ENCODE data around the gene CLDN14. TPM values are rescaled to one million over a fixed set of nuclear protein-coding genes. Genes with fewer than 3 reads are reported as not detected.
A peak's percentile ranks its signal among the peaks of the same experiment; 100 is the strongest.

CLDN14 gene
- total RNA-seq, 2 donors from 2014 or later, result 0.17 TPM; not detected in 1

- Histone ChIP-seq H3K27me3 (no peaks in the 10 kb centered on the region), H3K27ac (no peak overlapping the region), H3K36me3 (no peaks in the 10 kb centered on the region), H3K4me1 (no peaks in the 10 kb centered on the region), H3K9me3 (no peaks in the 10 kb centered on the region), H3K4me3 (no peak overlapping the region), H3K9ac (ENCODE audit: low read depth in 2 of 2, low read length in 2 of 2) (no peak overlapping the region)
- peak; percentile 45 for DNase-seq
- TF ChIP-seq CTCF (IDR thresholded peaks at IDR 0.05), result no peak
- intact Hi-C loops (cut with DNase I), result loop anchor here (5.0 kb wide), 1 partner anchor 247 kb away; no protein-coding TSS in a partner anchor
Observed at GRCh38 chr21:36499578-36500471, 19.9 kb upstream of the CLDN14 start.

GRCh38 chr21:36494557-36494956, 14.6 kb upstream of the CLDN14 start:
- no peak overlapping the region for H3K9ac ChIP-seq (ENCODE audit: low read depth in 2 of 2, low read length in 2 of 2)
- H3K36me3 ChIP-seq, result no peaks in the 10 kb centered on the region
- intact Hi-C loops (cut with DNase I), result no loop called here
- no peak overlapping the region for H3K27ac ChIP-seq
- no peaks in the 10 kb centered on the region for H3K27me3 ChIP-seq
- H3K4me1 ChIP-seq, result no peaks in the 10 kb centered on the region
- no peak for TF ChIP-seq CTCF (IDR thresholded peaks at IDR 0.05)
- no peak overlapping the region for H3K4me3 ChIP-seq
- H3K9me3 ChIP-seq, result no peaks in the 10 kb centered on the region
- no peak for DNase-seq

GRCh38 chr21:36491209-36491910, 11.4 kb upstream of the CLDN14 start:
- intact Hi-C loops (cut with DNase I), result no loop called here
- H3K36me3 ChIP-seq, result no peaks in the 10 kb centered on the region
- no peaks in the 10 kb centered on the region for H3K9me3 ChIP-seq
- no peaks in the 10 kb centered on the region for H3K4me1 ChIP-seq
- DNase-seq, result peak; percentile 33
- H3K27me3 ChIP-seq, result no peaks in the 10 kb centered on the region
- TF ChIP-seq CTCF (IDR thresholded peaks at IDR 0.05), result no peak
- no peak overlapping the region for H3K4me3 ChIP-seq
- H3K27ac ChIP-seq, result no peak overlapping the region
- peak overlapping the region in 1 of 2 donors; percentile 6 for H3K9ac ChIP-seq (ENCODE audit: low read depth in 2 of 2, low read length in 2 of 2)

- intact Hi-C loops (cut with DNase I), result no loop called here
- no peak overlapping the region for H3K4me3 ChIP-seq
- TF ChIP-seq CTCF (IDR thresholded peaks at IDR 0.05), result no peak
Observed at GRCh38 chr21:36489776-36490165, 9.8 kb upstream of the CLDN14 start.

GRCh38 chr21:36489103-36489775, 9.3 kb upstream of the CLDN14 start:
- Histone ChIP-seq H3K9ac (ENCODE audit: low read depth in 2 of 2, low read length in 2 of 2) (no peak overlapping the region), H3K36me3 (no peaks in the 10 kb centered on the region), H3K27me3 (no peaks in the 10 kb centered on the region), H3K4me1 (no peaks in the 10 kb centered on the region), H3K4me3 (no peak overlapping the region), H3K9me3 (no peaks in the 10 kb centered on the region), H3K27ac (no peak overlapping the region)
- no peak for DNase-seq
- intact Hi-C loops (cut with DNase I), result no loop called here
- no peak for TF ChIP-seq CTCF (IDR thresholded peaks at IDR 0.05)

More at GRCh38 chr21:36489776-36490165, 9.8 kb upstream of the CLDN14 start:
- Histone ChIP-seq H3K27ac (no peak overlapping the region), H3K4me1 (no peaks in the 10 kb centered on the region), H3K9me3 (no peaks in the 10 kb centered on the region), H3K36me3 (no peaks in the 10 kb centered on the region), H3K27me3 (no peaks in the 10 kb centered on the region), H3K9ac (ENCODE audit: low read depth in 2 of 2, low read length in 2 of 2) (no peak overlapping the region)
- DNase-seq, result no peak

Measured in colonic mucosa (tissue), 4 donors.